GM23248 (cell line): ENCODE measurements around the gene COL27A1.

Experiments
- EZH2 ChIP-seq: fragments of 200-600 bp; sonication (generic); IDR thresholded peaks from 2 replicates; pipeline ENCODE4 v1.6.1; 2018; ENCODE audit warnings: antibody characterized with exemption, mild to moderate bottlenecking; ENCODE audit not compliant: insufficient read depth, poor library complexity, severe bottlenecking
- EZH2phosphoT487 ChIP-seq: fragments of 200-600 bp; sonication (generic); IDR thresholded peaks from 2 replicates; pipeline ENCODE4 v1.6.1; 2018; ENCODE audit warnings: antibody characterized with exemption, moderate library complexity, mild to moderate bottlenecking, low read depth; ENCODE audit not compliant: insufficient read depth

- TF ChIP-seq EZH2, result no peak
- no peak for TF ChIP-seq EZH2phosphoT487
Observed at GRCh38 chr9:114301798-114302565, 146.6 kb downstream of the COL27A1 start.
